GM19372 (cell line): Measurements from ENCODE around the gene DNM1.

ENCODE experiments used
- ATAC-seq: cut with Tn5 transposase; IDR thresholded peaks from one replicate; pipeline ENCODE4 v1.9.1; 2021; ENCODE audit warnings: mild to moderate bottlenecking, low read depth, moderate library complexity; ENCODE audit not compliant: unreplicated experiment

The DNM1 gene

GRCh38 chr9:128203024-128203706 is at the start of gene DNM1:
Gene DNM1, plus strand, starts transcription at chr9:128203379. Its CDS starts 92 bp downstream, at chr9:128203471.
- ATAC-seq, result peak; percentile 92

- no peak for ATAC-seq
Measured at GRCh38 chr9:128153947-128154695, 49.1 kb upstream of the DNM1 start.

- no peak for ATAC-seq
Measured at GRCh38 chr9:128155736-128156500, 47.3 kb upstream of the DNM1 start.

DNA sequence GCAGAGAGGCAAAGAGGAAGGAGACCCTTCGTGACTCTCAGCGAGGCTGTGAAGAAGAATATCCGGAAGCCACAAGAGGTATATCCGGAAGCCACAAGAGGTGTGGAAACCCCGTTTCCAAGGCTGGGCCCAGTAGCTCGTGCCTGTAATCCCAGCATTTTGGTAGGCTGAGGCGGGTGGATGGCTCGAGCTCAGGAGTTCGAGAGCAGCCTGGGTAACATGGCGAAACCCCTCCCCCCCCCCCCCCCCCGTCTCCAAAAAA is 43.7 kb upstream of the DNM1 start:
- peak; percentile 5 for ATAC-seq

DNA sequence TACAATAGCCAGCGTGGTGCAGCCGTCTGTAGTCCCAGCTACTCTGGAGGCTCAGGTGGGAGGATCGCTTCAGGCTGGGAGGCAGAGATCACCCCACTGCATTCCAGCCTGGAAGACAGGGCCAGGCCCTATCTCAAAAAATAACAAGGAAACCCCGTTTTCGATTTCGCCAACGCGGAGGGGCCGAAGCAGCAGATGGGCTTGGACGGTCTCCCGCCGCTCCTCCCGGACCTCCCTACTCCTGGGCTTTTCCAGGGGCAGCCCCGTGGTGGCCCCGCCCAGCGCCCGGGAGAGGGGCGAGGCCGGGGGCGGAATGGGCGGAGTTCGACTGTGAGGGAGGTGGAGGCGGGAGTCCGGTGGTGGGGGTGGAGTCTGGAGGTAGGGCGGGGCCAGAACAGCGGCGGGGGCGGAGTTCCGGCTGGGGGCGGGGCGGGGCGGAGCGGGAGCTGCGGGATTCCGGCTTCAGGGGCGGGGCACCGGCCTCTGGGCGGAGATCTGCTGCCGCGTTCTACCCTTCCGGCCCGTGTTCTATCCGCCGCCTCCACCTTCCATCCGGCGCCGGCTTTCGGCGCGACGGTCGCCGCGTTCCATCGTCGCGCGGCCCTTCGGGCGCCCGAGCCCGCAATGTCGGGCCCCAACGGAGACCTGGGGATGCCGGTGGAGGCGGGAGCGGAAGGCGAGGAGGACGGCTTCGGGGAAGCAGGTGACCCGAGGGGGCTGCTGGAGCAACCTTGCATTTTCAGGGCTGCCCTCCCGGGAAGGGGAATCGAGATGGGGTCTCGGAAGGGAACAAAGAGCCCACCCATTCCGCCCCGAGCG is 43.2 kb upstream of the DNM1 start, which contains the start of gene BBLN:
TSS of gene BBLN (plus strand) at position 482 of the 819 bp plus-strand sequence. CDS start at position 625, 143 bp downstream.
- ATAC-seq, result peak; percentile 80

DNA sequence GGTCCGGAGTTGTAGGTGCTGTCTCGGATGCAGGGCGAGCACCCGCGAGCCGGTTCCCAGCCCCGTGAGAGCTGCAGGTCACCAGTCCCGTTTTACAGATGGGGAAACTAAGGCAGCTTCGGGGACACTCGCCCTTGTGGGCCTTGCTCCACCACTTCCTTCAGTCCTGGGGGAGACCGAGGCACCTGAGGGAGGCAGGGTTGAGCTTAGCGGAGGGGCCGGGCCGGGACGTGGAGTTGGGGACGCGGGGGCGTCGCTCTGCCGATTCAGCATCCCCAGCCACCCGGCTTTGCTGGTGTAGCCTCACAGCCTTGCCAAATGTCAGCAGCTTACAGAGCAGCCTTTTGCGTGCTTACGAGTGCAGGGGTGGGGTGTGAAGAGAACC is 42.6 kb upstream of the DNM1 start:
- no peak for ATAC-seq

DNA sequence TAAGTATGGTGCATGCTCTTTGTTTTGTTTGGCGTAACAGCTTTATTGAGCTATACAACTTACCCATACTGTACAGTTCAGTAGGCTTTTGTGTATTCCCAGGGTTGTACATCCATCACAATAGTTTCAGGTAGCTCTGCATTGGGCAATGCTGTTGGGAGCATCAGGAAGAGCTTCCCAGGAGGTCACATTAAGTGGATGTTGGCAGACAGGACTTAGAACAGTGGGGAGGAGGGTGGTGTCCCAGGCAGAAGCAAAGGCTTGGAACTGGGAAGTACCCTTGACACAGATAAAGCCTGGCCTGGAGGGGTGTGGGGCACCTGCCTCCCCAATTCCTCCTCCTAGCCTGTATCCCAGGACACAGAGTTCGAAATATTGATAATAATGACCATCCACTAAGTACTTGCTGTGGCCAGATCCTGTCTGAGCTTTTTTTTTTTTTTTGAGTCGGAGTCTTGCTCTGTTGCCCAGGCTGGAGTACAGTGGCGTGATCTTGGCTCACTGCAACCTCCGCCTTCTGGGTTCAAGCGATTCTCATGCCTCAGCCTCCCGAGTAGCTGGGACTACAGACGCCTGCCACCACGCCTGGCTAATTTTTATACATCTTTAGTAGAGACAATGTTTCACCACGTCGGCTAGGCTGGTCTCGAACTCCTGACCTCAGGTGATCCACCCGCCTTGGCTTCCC is 41.8 kb upstream of the DNM1 start:
- ATAC-seq, result no peak

DNA sequence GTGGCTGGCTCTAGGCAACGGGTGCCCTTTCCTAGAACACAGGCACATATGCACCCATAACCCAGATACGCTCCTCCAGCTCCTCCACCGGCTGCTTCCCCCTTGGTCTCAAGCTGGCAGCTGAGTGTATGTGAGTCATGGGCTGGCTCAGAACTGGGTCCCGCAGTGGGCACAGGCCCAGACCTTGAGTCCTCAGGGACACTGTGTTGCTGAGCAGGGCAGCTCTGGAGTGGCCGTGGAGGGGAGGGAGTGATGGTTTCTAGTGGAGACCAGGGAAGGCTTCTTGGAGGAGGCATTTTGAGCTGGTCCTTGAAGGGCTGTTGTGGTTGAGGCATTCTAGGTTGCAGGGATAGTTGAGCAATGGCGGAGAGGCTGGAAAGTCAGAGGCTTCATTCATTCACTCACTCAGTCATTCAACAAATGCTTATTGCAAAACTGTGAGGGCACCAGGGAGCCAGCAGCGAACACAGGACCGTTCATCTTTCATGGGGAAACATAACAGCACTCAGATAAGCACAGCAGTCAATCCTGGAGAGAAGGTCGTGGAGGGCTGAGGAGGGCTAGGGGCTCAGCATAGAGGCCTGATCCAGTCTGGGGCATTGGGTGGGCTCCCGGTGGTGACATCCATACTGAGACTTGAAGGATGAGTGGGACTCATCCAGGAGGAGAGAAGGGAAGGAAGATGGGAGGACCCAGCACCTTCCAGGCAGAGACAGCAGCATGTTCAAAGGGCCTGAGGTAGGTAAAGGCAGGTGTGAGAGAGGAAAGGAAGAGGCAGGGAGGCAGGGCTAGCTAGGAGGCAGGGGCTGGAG is 40.8 kb upstream of the DNM1 start:
- ATAC-seq, result no peak

DNA sequence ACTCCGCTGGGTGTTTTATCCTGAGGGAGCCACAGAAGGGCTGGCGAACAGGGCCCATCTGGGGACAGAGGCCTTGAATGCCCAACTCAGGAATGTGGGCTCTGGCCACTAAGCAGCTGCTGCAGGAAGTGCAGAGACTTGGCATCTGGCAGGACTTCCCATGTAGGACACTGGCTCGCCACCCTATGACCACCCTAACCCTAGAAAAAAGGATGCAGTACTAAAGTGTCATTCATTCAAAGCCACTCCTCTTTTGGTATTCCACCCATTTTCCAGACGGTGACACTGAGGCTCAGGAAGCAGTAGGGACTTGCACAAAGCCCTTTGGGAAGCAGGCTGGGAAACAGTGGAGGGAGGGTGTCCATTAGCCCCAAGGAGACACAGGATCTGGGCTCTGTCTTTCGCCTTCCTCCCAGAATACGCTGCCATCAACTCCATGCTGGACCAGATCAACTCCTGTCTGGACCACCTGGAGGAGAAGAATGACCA is 40.1 kb upstream of the DNM1 start:
- ATAC-seq, result no peak

GRCh38 chr9:128163523-128164306 is 39.5 kb upstream of the DNM1 start:
- ATAC-seq, result no peak

DNA sequence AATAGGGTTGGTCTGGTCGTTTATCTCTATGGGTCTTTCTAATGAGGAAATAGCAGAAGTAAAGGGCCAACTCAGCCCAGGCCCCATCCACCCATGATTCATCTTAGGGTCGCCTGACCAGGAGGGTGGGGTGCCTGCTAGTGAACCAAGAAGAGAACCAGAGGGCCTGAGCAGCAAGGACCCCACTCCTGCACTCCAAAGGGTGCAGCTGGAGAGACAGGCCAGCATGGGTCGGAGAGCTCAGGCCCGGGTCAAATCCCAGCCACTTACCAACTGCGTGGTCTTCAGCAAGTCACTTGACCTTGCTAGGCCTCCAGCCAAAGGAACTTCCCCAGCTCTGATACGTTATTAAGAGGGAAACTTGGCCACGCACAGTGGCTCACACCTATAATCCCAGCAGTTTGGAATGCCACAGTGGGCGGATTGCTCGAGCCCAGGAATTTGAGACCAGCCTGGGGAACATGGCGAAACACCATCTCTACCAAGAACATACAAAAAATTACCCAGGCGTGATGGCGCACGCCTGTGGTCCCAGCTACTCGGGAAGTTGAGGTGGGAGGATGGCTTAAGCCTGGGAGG is 38.8 kb upstream of the DNM1 start:
- no peak for ATAC-seq

- ATAC-seq, result no peak
Measured at GRCh38 chr9:128166169-128166568, 37.0 kb upstream of the DNM1 start.

DNA sequence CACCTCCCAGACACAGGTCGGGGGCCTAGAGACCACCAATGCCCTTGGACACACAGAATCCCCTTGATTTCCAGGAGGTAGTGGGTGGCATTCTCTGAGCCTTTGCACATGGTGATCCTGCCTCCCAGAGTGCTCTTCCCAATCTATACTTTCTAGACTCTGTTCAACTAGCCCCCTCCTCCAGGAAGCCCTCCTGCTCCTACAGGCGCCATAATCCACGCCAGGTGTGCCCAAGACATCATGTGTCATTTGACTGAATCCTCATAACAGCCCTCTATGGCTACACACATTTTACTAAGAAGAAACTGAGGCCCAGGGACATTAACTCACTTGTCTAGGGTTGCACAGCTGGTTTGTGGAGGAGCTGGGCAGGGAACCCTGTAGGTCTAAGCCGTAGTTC is 36.0 kb upstream of the DNM1 start:
- no peak for ATAC-seq

DNA sequence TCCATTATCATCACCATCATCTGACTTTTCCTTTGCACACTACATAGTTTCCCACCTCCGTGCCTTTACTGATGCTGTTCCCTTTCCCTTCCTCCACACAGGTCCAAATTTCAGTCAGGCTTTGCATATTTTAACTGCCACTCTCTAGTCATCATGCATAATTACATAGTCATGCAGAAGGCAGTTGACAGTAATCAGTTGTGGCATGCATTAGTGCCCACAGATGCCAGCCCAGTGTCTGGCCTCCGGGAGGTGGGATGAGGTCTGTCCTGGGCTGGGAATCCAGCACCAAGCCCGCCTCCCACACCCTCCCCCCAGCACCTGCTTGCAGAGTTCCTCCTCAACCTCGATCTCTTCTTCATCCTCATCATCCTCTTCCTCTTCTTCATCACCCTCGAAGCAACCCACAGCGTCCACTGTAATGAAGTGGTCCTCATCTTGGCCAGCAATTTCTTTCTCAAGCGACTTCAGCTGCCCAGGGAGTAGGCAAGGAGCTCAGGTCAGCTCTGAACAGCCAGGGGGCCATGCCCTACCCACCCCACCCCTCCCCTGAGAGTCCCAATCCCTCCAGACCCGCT is 34.4 kb upstream of the DNM1 start:
- no peak for ATAC-seq

- no peak for ATAC-seq
Measured at GRCh38 chr9:128169492-128169891, 33.7 kb upstream of the DNM1 start.

- no peak for ATAC-seq
Measured at GRCh38 chr9:128169925-128170324, 33.3 kb upstream of the DNM1 start.

DNA sequence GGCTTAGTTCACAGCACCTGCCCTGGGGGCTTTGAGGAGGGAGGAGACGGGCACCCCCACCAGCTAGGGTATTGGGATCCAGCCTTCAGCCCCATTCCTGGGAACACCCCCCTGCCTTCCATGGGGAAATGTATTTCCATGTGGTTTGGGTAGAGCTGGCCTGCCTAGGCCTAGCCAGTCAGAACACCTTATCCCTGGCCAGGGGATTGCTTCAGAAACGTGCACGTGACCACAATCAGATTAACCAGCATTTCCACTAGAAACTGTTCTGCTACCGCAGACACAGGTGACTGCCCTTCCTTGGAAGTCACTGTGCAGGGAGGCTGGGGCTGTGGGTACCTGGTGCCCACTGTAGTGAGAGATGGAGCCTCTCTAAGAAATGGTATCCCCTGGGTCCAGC is 29.1 kb upstream of the DNM1 start:
- ATAC-seq, result no peak

DNA sequence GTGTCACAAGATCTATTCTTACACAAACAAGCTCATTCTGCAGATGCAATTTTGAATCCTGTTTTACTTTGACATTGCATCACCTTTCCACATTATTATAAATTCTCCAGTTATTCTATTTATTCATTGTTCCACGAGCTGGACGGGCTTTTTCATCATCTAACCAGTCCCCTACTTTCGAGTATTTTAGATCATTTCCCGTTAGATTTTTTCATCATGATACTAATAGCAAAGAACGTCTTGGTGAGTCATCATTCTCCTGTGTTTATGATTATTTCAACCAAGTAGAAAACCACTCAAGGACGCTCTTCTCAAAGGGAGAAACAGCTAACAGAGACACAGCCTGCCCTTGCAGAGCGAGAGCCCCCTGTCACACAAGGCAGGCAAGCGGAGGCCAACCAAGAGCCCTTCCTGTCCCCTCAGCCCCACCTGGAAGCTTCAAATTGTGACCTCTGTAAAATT is 28.0 kb upstream of the DNM1 start:
- ATAC-seq, result no peak
